RWPE1 (cell line): ENCODE data around the gene ST6GALNAC1.

Experiments used
- CTCF ChIA-PET: fragments of 350-600 bp; sonication (Branson Sonifier 250); formaldehyde crosslinking; extraction: SDS; loops from one replicate; lab custom pipeline; 2021; lab: Yijun Ruan, JAX
- POLR2A ChIA-PET: fragments of 400-600 bp; formaldehyde crosslinking; extraction: SDS; loops from one replicate; lab custom pipeline; 2020; ENCODE audit warnings: antibody characterized with exemption; ENCODE audit not compliant: low non-redundant PET; lab: Yijun Ruan, JAX
- DNase-seq: peaks from one replicate; pipeline ENCODE4 v3.0.0; 2012; ENCODE audit warnings: low spot score
- H3K27ac ChIP-seq: fragments of 450-650 bp; 2 replicates; pipeline ENCODE4 v1.5.1; 2017
- CTCF ChIP-seq: fragments of 450-650 bp; conservative IDR thresholded peaks from 2 replicates; pipeline ENCODE4 v1.5.1; 2017; ENCODE audit warnings: low read depth, mild to moderate bottlenecking

ST6GALNAC1 gene

GRCh38 chr17:76671912-76672262, 28.3 kb upstream of the ST6GALNAC1 start:
- ChIA-PET CTCF (interaction anchor here (0.7 to 1.4 kb wide), 3 partner anchors 9 to 149 kb away, joined by 3 to 6 read pairs (median 3); no protein-coding TSS in a partner anchor), POLR2A (interaction anchor here (0.5 to 0.9 kb wide), 4 partner anchors 29 to 114 kb away, joined by 3 read pairs; partner anchors contain the start of genes JMJD6 and METTL23)
- TF ChIP-seq CTCF: no peak
- peak overlapping the region; percentile 80 for H3K27ac ChIP-seq
- no peak for DNase-seq

- ChIA-PET POLR2A (interaction anchor here (0.5 to 0.9 kb wide), 4 partner anchors 29 to 114 kb away, joined by 3 read pairs; partner anchors contain the start of genes JMJD6 and METTL23), CTCF (interaction anchor here (0.7 to 1.4 kb wide), 5 partner anchors 10 to 149 kb away, joined by 3 to 6 read pairs (median 3); no protein-coding TSS in a partner anchor)
- H3K27ac ChIP-seq: peak overlapping the region; percentile 80
- peak; percentile 100 for DNase-seq
- no peak for TF ChIP-seq CTCF
Measured at GRCh38 chr17:76671123-76671911, 27.8 kb upstream of the ST6GALNAC1 start.

GRCh38 chr17:76670718-76671122, 27.2 kb upstream of the ST6GALNAC1 start:
- POLR2A ChIA-PET: no interaction called here
- CTCF ChIA-PET: interaction anchor here (0.8 to 0.9 kb wide), 2 partner anchors 43 to 46 kb away, joined by 3 to 4 read pairs; no protein-coding TSS in a partner anchor
- no peak for DNase-seq
- TF ChIP-seq CTCF: no peak
- peak overlapping the region; percentile 80 for H3K27ac ChIP-seq

- ChIA-PET CTCF (interaction anchor here (0.7 to 0.9 kb wide), 3 partner anchors 11 to 46 kb away, joined by 3 to 4 read pairs (median 3); no protein-coding TSS in a partner anchor), POLR2A (no interaction called here)
- no peak overlapping the region for H3K27ac ChIP-seq
- no peak for TF ChIP-seq CTCF
- DNase-seq: no peak
Measured at GRCh38 chr17:76670020-76670717, 26.6 kb upstream of the ST6GALNAC1 start.

GRCh38 chr17:76667786-76668453, 24.4 kb upstream of the ST6GALNAC1 start:
- DNase-seq: no peak
- CTCF ChIA-PET: interaction anchor here (0.6 to 1.5 kb wide), 3 partner anchors 43 to 95 kb away, joined by 3 to 6 read pairs (median 5); no protein-coding TSS in a partner anchor
- POLR2A ChIA-PET: no interaction called here
- H3K27ac ChIP-seq: 0 out of 2 replicates have a peak overlapping the region, but pooled peaks have one; percentile 34
- TF ChIP-seq CTCF: no peak

GRCh38 chr17:76667491-76667755, 23.9 kb upstream of the ST6GALNAC1 start:
- TF ChIP-seq CTCF: no peak
- ChIA-PET POLR2A (no interaction called here), CTCF (interaction anchor here (0.6 to 1.5 kb wide), 4 partner anchors 16 to 94 kb away, joined by 3 to 6 read pairs (median 4); no protein-coding TSS in a partner anchor)
- peak overlapping the region; percentile 34 for H3K27ac ChIP-seq
- no peak for DNase-seq
